8988T (cell line): Measurements from ENCODE around the gene PDGFRB.

Experiments used
- DNase-seq: peaks from one replicate; pipeline ENCODE4 v3.0.0; 2011

The PDGFRB gene

DNA sequence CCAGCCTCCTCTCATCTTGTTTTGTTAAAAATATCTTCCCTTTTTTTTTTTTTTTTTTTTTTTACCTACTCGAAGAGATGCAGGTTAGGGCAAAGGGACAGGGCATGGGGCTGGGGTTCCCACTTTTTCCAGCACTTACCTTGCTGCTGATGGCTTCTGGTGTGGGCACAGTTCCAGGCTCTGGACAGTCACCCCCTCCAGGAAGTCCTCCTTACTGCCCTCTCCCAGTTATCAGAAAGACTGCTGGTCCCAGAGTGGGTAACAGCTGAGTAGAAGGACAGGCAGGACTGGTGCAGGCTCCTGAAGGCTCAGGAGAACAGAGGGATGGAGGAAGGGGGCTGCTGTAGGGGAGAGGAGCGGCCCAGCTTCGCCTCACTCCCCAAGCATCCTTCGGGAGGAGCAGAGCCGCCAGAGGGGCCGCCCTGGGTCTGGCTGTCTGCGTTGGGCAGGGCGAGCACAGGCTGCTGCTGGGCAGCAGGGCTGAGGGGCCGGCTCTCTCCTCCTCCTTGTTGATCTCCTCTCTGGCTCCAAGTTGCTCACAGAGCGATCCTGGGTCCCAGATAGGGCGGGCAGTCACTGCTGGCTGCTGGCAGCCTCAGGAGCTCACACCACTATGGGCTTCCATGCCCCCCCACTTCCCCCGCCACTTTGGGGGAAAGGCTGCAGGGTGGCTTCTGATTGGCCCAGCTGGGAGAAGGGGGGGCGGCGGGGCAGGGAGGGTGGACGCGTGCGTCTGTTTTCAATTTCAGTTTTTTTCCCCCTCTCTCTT lies at the start of gene PDGFRB:
PDGFRB (minus strand) TSS at position 588 of the 769 bp plus-strand sequence. CDS start 18,798 bp downstream, outside the sequence.
- DNase-seq, result no peak

- no peak for DNase-seq
Observed at GRCh38 chr5:150204590-150204960, 48.9 kb upstream of the PDGFRB start.

GRCh38 chr5:150203832-150204589 lies 48.4 kb upstream of the PDGFRB start:
- no peak for DNase-seq

DNA sequence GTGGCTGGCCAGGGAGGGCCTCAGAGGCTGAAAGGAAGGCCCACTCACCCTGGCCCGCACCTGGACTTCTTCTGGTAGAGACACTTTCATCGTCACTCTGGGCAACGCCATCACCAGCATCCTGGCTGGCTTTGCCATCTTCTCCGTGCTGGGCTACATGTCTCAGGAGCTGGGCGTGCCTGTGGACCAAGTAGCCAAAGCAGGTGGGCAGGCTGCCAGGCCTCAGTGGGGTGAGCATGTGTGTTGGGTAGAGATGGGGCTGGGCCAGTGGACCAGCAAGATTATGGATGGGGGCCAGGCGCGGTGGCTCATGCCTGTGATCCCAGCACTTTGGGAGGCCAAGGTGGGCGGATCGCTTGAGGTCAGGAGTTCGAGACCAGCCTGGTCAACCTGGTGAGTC lies 46.9 kb upstream of the PDGFRB start:
- no peak for DNase-seq

DNA sequence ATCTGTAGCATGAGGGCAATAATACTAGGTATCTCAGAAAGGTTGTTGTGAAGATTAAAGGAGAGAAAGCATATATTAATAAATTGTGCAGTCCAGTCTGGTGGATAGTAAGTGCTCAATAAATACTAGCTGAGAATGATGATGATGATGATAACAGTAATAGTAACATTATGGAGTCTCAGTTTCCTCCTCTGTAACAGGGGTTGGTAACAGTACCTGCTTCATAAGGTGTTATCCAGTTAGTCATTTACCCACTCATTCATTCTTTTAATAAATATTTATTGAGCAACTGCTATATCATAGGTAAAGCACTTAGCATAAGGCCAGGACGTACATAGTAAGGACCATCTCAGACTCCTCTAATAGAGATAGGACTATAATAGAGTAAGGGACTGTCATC lies 41.8 kb upstream of the PDGFRB start:
- no peak for DNase-seq

GRCh38 chr5:150196986-150197385 lies 41.3 kb upstream of the PDGFRB start:
- no peak for DNase-seq

DNA sequence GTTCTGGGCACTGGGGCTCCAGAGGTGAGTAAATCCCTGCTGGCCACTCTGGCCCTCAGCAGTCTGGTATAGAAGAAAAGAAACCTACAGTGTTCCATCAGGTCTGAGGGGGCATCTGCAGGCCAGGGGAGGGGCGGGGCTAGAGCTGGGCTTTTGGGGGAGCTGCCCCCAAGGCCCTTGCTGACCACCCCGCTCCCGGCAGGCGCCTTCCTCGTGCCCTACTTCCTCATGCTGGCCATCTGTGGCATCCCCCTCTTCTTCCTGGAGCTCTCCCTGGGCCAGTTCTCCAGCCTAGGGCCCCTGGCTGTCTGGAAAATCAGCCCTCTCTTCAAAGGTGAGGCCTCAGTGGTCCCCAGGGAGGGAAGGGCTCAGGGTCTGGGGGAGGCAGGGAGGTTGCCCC lies 40.9 kb upstream of the PDGFRB start:
- DNase-seq, result no peak

- no peak for DNase-seq
Observed at GRCh38 chr5:150195736-150196485, 40.3 kb upstream of the PDGFRB start.

DNA sequence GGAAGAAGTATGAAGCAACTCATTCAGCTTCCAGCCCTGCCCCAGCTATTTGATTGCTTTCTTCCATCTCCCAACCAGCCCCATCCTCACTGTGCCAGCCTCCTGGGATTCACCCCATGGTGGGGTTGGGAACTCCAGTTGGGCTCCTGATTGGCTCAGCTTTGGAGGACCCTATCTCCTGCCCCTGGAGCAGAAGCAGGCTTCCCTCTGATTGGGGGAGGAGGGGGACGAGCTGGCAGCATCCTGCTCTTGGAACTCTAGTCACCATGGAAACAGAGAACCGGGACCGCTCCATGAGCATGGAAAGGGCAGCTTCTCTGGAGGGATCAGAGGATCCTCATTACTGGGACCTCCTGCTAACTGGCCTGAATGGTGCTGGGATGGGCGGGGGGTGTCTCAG lies 36.8 kb upstream of the PDGFRB start:
- no peak for DNase-seq

DNA sequence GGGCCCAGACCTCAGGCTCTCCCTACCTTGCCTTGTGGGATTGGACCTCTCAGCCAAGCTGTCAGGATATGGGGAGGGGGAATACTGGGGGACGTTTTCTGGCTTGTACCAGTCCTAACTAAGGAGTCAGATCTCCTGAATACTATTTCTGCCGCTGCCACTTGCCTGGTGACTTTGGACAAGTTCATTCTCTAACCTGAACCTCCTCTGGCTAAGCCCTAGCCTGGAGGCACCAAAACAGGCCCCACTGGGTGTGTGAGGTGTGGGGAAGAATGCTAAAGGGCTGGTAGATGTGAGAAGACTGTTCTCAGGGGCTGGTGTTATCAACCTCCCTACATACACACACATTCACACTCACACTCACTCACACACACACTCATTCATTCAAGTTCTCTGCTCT lies 35.3 kb upstream of the PDGFRB start:
- no peak for DNase-seq

DNA sequence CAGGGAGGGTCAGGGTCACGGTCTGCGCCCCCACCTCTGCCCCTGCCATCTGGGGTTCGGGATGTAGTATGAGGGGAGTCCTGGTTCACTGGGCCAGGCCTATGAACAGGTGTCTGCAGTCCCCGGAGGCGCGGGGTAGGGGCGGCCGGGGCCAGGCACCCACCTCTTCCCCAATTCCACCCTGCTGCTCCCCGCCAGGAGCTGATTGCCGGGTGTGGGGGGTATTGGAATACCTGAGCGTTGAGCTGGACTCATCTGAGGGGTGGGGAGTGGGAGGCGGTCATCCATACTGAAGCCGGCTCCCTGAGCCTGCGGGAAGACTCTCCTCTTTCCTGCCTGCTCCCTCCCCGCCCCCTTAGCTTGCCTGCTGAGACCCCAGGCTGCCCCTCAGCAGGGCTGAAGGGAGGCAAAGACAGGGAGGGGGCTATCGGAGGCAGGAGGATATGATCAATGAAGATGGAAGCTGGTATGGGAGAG lies 34.9 kb upstream of the PDGFRB start:
- no peak for DNase-seq

- no peak for DNase-seq
Observed at GRCh38 chr5:150189728-150190502, 34.3 kb upstream of the PDGFRB start, which contains the start of gene SLC6A7. SLC6A7 (plus strand) TSS chr5:150190062; CDS start chr5:150190328, 266 bp downstream.

- no peak for DNase-seq
Observed at GRCh38 chr5:150189326-150189725, 33.7 kb upstream of the PDGFRB start.

- no peak for DNase-seq
Observed at GRCh38 chr5:150188146-150188842, 32.6 kb upstream of the PDGFRB start.

GRCh38 chr5:150186897-150187296 lies 31.3 kb upstream of the PDGFRB start:
- no peak for DNase-seq

DNA sequence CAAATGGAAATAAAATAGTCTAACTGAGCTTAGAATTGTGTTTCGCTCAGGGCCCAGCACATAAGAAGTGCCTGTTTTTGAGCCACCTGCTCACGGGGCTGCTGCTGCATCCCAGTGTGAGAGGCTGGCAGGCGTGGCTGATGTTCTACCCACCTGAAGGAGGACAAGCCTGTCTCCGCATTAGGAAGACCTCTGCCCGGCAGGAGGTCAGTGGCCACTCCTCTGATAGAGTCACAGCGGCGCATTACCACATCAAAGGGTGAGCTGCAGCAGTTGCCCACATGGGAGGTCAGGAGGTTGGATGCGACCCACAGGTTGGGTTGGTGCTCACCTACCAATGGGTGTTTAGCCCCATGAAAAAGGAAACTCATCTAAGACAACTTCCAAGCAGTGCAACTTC lies 30.5 kb upstream of the PDGFRB start:
- DNase-seq, result no peak

DNA sequence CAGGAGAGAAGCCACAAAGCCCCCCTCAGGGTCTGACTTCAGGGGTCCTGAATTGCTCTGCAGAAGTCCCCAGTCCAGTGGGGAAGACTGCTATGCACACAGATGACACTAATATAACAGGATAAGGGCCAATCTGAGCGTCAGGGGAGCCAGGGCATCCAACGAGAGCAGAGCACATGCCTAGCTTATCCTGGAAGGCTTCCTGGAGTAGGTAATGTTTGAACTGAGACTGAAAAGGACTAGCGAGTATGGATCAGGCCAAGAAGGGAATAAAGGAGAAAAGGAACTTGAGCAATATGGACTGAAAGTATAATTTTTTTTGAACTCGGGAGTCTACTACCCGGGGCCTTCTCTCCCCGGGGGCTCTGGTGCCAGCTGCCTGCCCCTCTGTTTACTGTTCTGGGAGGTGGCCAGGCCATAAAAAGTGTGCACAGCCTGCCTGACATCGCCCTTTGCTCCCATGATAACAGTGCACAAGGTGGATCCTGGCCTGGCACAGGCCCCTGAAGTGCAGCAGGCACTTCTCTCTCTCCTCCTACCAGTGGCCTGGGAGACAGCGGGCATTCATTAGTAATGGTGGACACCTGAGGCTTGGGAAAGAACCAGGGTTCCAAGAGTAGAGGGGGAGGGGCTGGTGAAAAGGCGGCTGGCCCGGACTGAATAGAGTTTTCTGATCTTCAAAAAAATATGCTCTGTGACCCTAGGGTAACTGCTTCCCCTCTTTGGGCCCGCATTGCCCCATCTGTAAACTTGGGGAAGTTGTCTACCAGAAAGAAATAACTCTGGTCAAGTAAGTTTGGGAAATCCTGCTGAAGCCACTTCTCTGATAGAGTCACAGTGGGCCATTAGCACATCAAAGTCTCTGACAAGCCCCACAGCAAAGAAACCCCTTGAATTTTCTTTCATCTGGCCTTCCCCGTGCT lies 29.6 kb upstream of the PDGFRB start:
- DNase-seq, result no peak

GRCh38 chr5:150184006-150184405 lies 28.4 kb upstream of the PDGFRB start:
- DNase-seq, result no peak

DNA sequence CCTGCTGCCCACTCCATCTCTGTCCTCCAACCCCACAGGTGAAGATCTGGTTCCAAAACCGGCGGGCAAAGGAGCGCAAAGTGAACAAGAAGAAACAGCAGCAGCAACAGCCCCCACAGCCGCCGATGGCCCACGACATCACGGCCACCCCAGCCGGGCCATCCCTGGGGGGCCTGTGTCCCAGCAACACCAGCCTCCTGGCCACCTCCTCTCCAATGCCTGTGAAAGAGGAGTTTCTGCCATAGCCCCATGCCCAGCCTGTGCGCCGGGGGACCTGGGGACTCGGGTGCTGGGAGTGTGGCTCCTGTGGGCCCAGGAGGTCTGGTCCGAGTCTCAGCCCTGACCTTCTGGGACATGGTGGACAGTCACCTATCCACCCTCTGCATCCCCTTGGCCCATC lies 27.8 kb upstream of the PDGFRB start:
- DNase-seq, result no peak

- no peak for DNase-seq
Observed at GRCh38 chr5:150182774-150183173, 27.1 kb upstream of the PDGFRB start.
